K562 (cell line): ENCODE data around the gene AZU1. TPM values are rescaled to one million over a fixed set of nuclear protein-coding genes. Genes with fewer than 3 reads are reported as not detected.

ENCODE experiments used
- ATAC-seq: fragments of 200-7000 bp; cut with Tn5 transposase; 3 replicates; pipeline ENCODE4 v1.9.1; 2020; ENCODE audit warnings: moderate library complexity
- BruUV-seq: library from RNA; stranded (reverse); fragments of 400-500 nt; replicated peaks from 2 replicates; lab custom pipeline; 2021; lab: Mats Ljungman, UMichigan
- CTCF ChIA-PET: fragments of 300-600 bp; formaldehyde crosslinking; extraction: SDS; loops from one replicate; lab custom pipeline; 2021; ENCODE audit warnings: low intra/inter-chr PET ratio; lab: Yijun Ruan, JAX
- POLR2A ChIA-PET: fragments of 300-600, 350-650 bp; sonication (Branson Sonifier 250); formaldehyde crosslinking; extraction: SDS; loops from one replicate; lab custom pipeline; 2021; ENCODE audit warnings: antibody characterized with exemption, inconsistent platforms; lab: Yijun Ruan, JAX
- DNase-seq, 4 experiments: peaks; one replicate each; pipeline versions ENCODE4 v3.0.0 to v3.0.0-alpha.2; 2011 to 2018; ENCODE audit warnings: low spot score in 3 of 4, mixed read lengths in 3 of 4; ENCODE audit errors: extremely low read depth in 1 of 4
- FAIRE-seq: peaks from 2 replicates; lab custom pipeline; 2011; peaks lifted over from hg19 to GRCh38; lab: Jason Lieb, UNC
- H2AFZ ChIP-seq: 2 replicates; pipeline ENCODE4 v1.6.0; 2011; ENCODE audit warnings: low read depth, low read length, control low read depth, inconsistent platforms
- H3K27ac ChIP-seq: fragments of 200-600 bp; 3 replicates; pipeline ENCODE4 v1.8.0; 2011; ENCODE audit warnings: low read depth, mild to moderate bottlenecking, control low read depth, inconsistent platforms, low read length, moderate library complexity, mixed read lengths; ENCODE audit errors: extremely low read depth
- H3K27me3 ChIP-seq, 2 experiments: fragments of 300-600 bp in 1 of 2; 2 replicates in 1 of 2; 3 replicates in 1 of 2; pipeline versions ENCODE4 v1.6.0 to v1.8.0; 2011; ENCODE audit warnings: inconsistent platforms in 2 of 2, low read length in 2 of 2, mild to moderate bottlenecking in 1 of 2, mixed read lengths in 1 of 2, moderate library complexity in 1 of 2; ENCODE audit not compliant: control insufficient read depth in 2 of 2, insufficient read depth in 2 of 2
- H3K36me3 ChIP-seq: fragments of 300-600 bp; 3 replicates; pipeline ENCODE4 v1.8.0; 2011; ENCODE audit warnings: mild to moderate bottlenecking, low read length, inconsistent platforms; ENCODE audit not compliant: control insufficient read depth, insufficient read depth
- H3K4me1 ChIP-seq, 2 experiments: fragments of 200-600 bp in 1 of 2; replicated peaks in 1 of 2; 2 replicates in 1 of 2; 3 replicates in 1 of 2; pipeline versions ENCODE4 v1.5.1 to v1.8.0; 2011; ENCODE audit warnings: inconsistent platforms in 2 of 2, low read length in 2 of 2, mild to moderate bottlenecking in 1 of 2, mixed read lengths in 1 of 2, moderate library complexity in 1 of 2; ENCODE audit not compliant: control insufficient read depth in 2 of 2, insufficient read depth in 2 of 2
- H3K4me2 ChIP-seq: 2 replicates; pipeline ENCODE4 v1.6.1; 2011; ENCODE audit warnings: low read length, control low read depth, inconsistent platforms, mixed read lengths; ENCODE audit not compliant: insufficient read depth
- H3K4me3 ChIP-seq: fragments of 200-600 bp; sonication (generic), shearing (Covaris generic); 2 replicates; pipeline ENCODE4 v1.5.1; 2016; ENCODE audit warnings: control low read depth, inconsistent platforms
- H3K79me2 ChIP-seq: fragments of 200-600 bp; 3 replicates; pipeline ENCODE4 v1.8.0; 2011; ENCODE audit warnings: low read length, inconsistent platforms; ENCODE audit not compliant: control insufficient read depth, insufficient read depth
- H3K9ac ChIP-seq, 2 experiments: 2 replicates each; pipeline versions ENCODE4 v1.6.0 to v1.6.1; 2011; ENCODE audit warnings: low read depth in 2 of 2, low read length in 2 of 2, control low read depth in 1 of 2, inconsistent platforms in 1 of 2, mild to moderate bottlenecking in 1 of 2, mixed read lengths in 1 of 2; ENCODE audit not compliant: insufficient read depth in 1 of 2
- H3K9me1 ChIP-seq: one replicate; pipeline ENCODE4 v1.6.0; 2011; ENCODE audit warnings: inconsistent platforms, mild to moderate bottlenecking, low read length, moderate library complexity; ENCODE audit not compliant: control insufficient read depth, insufficient read depth
- H3K9me3 ChIP-seq: replicated peaks from 2 replicates; pipeline ENCODE4 v1.5.1; 2011; ENCODE audit warnings: low read depth, low read length, inconsistent platforms; ENCODE audit not compliant: control insufficient read depth, insufficient read depth
- H4K20me1 ChIP-seq: replicated peaks from 2 replicates; pipeline ENCODE4 v1.6.1; 2011; ENCODE audit warnings: low read length, inconsistent platforms, mixed read lengths; ENCODE audit not compliant: control insufficient read depth, insufficient read depth
- AFF1 ChIP-seq, 2 experiments: fragments of 450-650 bp; IDR thresholded peaks; 2 replicates each; pipeline ENCODE4 v1.6.1; 2018; ENCODE audit warnings: mild to moderate bottlenecking in 2 of 2, low read depth in 1 of 2; ENCODE audit not compliant: partially characterized antibody in 2 of 2
- ARID2 ChIP-seq: fragments of 450-650 bp; IDR thresholded peaks from 2 replicates; pipeline ENCODE4 v1.6.1; 2017; ENCODE audit warnings: antibody characterized with exemption, mild to moderate bottlenecking
- CHD2 ChIP-seq: IDR thresholded peaks from 2 replicates; pipeline ENCODE4 v1.6.1; 2011; ENCODE audit warnings: low read depth, low read length
- HNRNPH1 ChIP-seq: fragments of 200-400 bp; formaldehyde crosslinking; optimal IDR thresholded peaks from 2 replicates; pipeline ENCODE3; 2017; ENCODE audit warnings: low read depth, mild to moderate bottlenecking, low read length, moderate library complexity
- NCOA4 ChIP-seq: fragments of 450-650 bp; IDR thresholded peaks from 2 replicates; pipeline ENCODE4 v1.6.1; 2018; ENCODE audit warnings: mild to moderate bottlenecking; ENCODE audit not compliant: partially characterized antibody
- POLR2G ChIP-seq: fragments of 200-400 bp; formaldehyde crosslinking; IDR thresholded peaks from 2 replicates; pipeline ENCODE4 v1.6.1; 2017; ENCODE audit warnings: low read depth, mild to moderate bottlenecking, antibody characterized with exemption, low read length, moderate library complexity
- SAP30 ChIP-seq: fragments of 200-600 bp; sonication (generic); IDR thresholded peaks from 2 replicates; pipeline ENCODE4 v1.6.1; 2012; ENCODE audit warnings: borderline replicate concordance, low read depth, mild to moderate bottlenecking, moderate library complexity, low read length, control low read depth, inconsistent platforms; ENCODE audit not compliant: insufficient read depth, poor library complexity, severe bottlenecking
- USF1 ChIP-seq: sonication (generic); formaldehyde crosslinking; IDR thresholded peaks from 2 replicates; pipeline ENCODE4 v1.9.0; 2022; ENCODE audit warnings: mild to moderate bottlenecking, missing genetic modification reagents
- ZNF140 ChIP-seq: fragments of 250-450 bp; sonication (Bioruptor Pico); IDR thresholded peaks from 2 replicates; pipeline ENCODE4 v1.8.0; 2021; ENCODE audit warnings: moderate library complexity, mild to moderate bottlenecking, inconsistent platforms
- ZNF76 ChIP-seq: fragments of 250-450 bp; sonication (Bioruptor Pico); IDR thresholded peaks from 2 replicates; pipeline ENCODE4 v1.4.0; 2020; ENCODE audit warnings: mild to moderate bottlenecking, moderate library complexity, borderline replicate concordance
- ZNF77 ChIP-seq: fragments of 250-450 bp; sonication (Bioruptor Pico); IDR thresholded peaks from 2 replicates; pipeline ENCODE4 v1.5.0; 2020
- WGBS: fragments of 100-300 bp; shearing (Covaris generic); methylation state at CpG from one replicate; pipeline ENCODE4 v1.1.6; 2016; ENCODE audit warnings: low coverage, mixed read lengths; ENCODE audit not compliant: insufficient coverage; ENCODE audit errors: missing lambda C conversion rate; 5-methylcytosine and 5-hydroxymethylcytosine counted together
- in situ Hi-C: fragments of 300-500 bp; cut with MboI; formaldehyde crosslinking; loops from 4 replicates; pipeline ENCODE4 v1.15.0; 2018; ENCODE audit warnings: inconsistent platforms, mixed read lengths
- intact Hi-C: fragments of 100-400 bp; cut with micrococcal nuclease; formaldehyde crosslinking; loops from 2 replicates; pipeline ENCODE4 v1.14.2; 2022
- polyA plus RNA-seq, 8 experiments: library from polyadenylated mRNA; depleted of rRNA in 4 of 8; stranded (reverse) in 5 of 8; unstranded in 3 of 8; fragments of >200 nt; fragmentation: Nextera tagmentation in 2 of 8; fragmentation: Illumina TruSeq in 1 of 8; extraction: Ambion mirVana in 2 of 8; extraction: Trizol in 1 of 8; gene quantifications; 2 replicates each; pipeline versions ENCODE4 v1.2.1 to v1.2.3, GENCODE V29; 2011 to 2014; ENCODE audit warnings: inconsistent platforms in 1 of 8, missing spikeins in 1 of 8
- total RNA-seq, 7 experiments: library from RNA; depleted of rRNA in 6 of 7; stranded (reverse); fragments of >200 nt in 6 of 7; fragmentation: Illumina TruSeq in 2 of 7; extraction: Trizol in 2 of 7; gene quantifications; 2 replicates each; pipeline versions ENCODE4 v1.2.1 to v1.2.3, GENCODE V29; 2011 to 2021; ENCODE audit warnings: low replicate concordance in 1 of 7
- TF ChIP-seq, protein P1 (sequence below): fragments of 250-450 bp; sonication (Bioruptor Pico); IDR thresholded peaks from 2 replicates; pipeline ENCODE4 v1.4.0; 2020; ENCODE audit warnings: mild to moderate bottlenecking, moderate library complexity

AZU1 gene
- total and polyA plus RNA-seq, 9 of the 15 experiments (the other 6 are each of a cell fraction or from before 2014, with no cell fraction given) = 0.29 to 1.9 (median 0.59) TPM; not detected in 3

DNA sequence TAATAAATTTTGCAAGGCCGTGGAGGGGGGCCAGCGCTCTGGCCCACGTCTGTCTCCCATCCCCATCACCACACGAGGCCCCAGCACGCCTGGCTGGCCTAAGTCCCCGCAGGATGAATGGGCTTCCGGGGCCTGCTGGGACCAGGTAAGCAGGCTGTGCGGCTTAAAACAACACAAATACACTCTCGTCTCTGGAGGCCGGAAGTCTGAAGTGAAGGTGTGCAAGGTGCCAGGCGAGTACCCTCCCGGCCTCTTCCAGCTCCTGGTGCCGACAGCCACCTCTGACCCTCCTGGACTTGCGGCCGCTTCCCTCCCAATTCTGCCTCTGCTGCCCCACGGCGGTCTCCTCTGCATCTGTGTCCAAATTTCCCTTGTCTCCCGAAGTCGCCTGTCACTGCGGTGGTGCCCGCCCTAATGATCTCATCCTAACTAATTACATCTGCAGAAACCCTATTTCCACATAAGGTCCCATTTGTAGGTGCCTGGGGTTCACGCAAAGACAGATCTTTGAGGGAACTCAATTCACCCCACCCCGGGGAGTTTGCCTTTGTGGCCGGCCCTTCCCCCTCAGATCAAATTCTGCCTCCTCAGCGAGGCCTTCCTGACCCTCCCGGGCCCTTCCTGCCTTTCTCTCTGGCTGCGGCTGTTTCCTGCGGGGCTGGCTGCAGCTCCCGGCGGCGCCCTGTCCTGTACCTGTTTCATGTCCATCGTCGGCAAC, 38.5 kb upstream of the AZU1 start:
- in situ Hi-C loops = no loop called here
- CTCF ChIA-PET = no interaction called here
- TF ChIP-seq HNRNPH1 (no peak), AFF1 (IDR thresholded peaks at IDR 0.05; ENCODE audit: low read depth in 1 of 2, partially characterized antibody in 2 of 2) (no peak), POLR2G (peak; percentile 73), CHD2 (no peak), ZNF77 (CRISPR knock-in tag) (no peak), ARID2 (no peak), USF1 (CRISPR knock-in tag) (no peak), ZNF76 (CRISPR knock-in tag) (no peak), SAP30 (no peak), NCOA4 (no peak), ZNF140 (CRISPR knock-in tag) (no peak)
- TF ChIP-seq, protein P1, sequence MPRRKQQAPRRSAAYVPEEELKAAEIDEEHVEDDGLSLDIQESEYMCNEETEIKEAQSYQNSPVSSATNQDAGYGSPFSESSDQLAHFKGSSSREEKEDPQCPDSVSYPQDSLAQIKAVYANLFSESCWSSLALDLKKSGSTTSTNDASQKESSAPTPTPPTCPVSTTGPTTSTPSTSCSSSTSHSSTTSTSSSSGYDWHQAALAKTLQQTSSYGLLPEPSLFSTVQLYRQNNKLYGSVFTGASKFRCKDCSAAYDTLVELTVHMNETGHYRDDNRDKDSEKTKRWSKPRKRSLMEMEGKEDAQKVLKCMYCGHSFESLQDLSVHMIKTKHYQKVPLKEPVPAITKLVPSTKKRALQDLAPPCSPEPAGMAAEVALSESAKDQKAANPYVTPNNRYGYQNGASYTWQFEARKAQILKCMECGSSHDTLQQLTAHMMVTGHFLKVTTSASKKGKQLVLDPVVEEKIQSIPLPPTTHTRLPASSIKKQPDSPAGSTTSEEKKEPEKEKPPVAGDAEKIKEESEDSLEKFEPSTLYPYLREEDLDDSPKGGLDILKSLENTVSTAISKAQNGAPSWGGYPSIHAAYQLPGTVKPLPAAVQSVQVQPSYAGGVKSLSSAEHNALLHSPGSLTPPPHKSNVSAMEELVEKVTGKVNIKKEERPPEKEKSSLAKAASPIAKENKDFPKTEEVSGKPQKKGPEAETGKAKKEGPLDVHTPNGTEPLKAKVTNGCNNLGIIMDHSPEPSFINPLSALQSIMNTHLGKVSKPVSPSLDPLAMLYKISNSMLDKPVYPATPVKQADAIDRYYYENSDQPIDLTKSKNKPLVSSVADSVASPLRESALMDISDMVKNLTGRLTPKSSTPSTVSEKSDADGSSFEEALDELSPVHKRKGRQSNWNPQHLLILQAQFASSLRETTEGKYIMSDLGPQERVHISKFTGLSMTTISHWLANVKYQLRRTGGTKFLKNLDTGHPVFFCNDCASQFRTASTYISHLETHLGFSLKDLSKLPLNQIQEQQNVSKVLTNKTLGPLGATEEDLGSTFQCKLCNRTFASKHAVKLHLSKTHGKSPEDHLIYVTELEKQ = no peak

More for the DNA sequence above, 38.5 kb upstream of the AZU1 start:
- Histone ChIP-seq H3K9me1 (no peaks in the 10 kb centered on the region), H3K4me1 (peaks cover 43 to 73% of the 10 kb centered on the region in 2 experiments), H3K36me3 (no peaks in the 10 kb centered on the region), H3K79me2 (peaks cover 7% of the 10 kb centered on the region; the same call in 1 of the 3 replicates), H3K27me3 (no peaks in the 10 kb centered on the region), H3K27ac (peak overlapping the region; percentile 79), H3K4me2 (peak overlapping the region; percentile 62), H4K20me1 (no peaks in the 10 kb centered on the region), H2AFZ (peak overlapping the region; percentile 85), H3K9me3 (peaks cover 3% of the 10 kb centered on the region; the same call in 1 of the 2 replicates), H3K4me3 (no peak overlapping the region), H3K9ac (peak overlapping the region; percentile 69 to 82)
- FAIRE-seq = peak; percentile 40
- ATAC-seq = peak; percentile 16
- intact Hi-C loops = no loop called here
- 21% methylated on average over 33 of the region's 33 CpGs for WGBS
- POLR2A ChIA-PET = interaction anchor here (1.0 to 1.1 kb wide), 3 partner anchors 8 to 87 kb away, joined by 3 to 4 read pairs (median 3); no protein-coding TSS in a partner anchor
- no TSS peak for BruUV-seq
- DNase-seq = peak in 3 of 4 experiments; percentile 38 to 70 (median 54)
